HEK293 (cell line): ENCODE results near the gene MTPN.

ENCODE experiments used
- CTCF ChIA-PET: fragments of 350-600 bp; formaldehyde crosslinking; extraction: SDS; loops from one replicate; lab custom pipeline; 2021; ENCODE audit warnings: antibody characterized with exemption; lab: Yijun Ruan, JAX
- POLR2A ChIA-PET: fragments of 300-600 bp; formaldehyde crosslinking; extraction: SDS; loops from one replicate; lab custom pipeline; 2020; ENCODE audit warnings: antibody characterized with exemption, inconsistent platforms; lab: Yijun Ruan, JAX
- H3K27ac ChIP-seq: fragments of 200-500 bp; sonication (Bioruptor generic); 2 replicates; pipeline ENCODE4 v1.5.1; 2014; ENCODE audit warnings: low read depth, low read length, control low read depth, inconsistent platforms; ENCODE audit errors: extremely low read depth
- H3K36me3 ChIP-seq, 2 experiments: fragments of 200-500 bp in 1 of 2; sonication (Bioruptor generic) in 1 of 2; 1 replicate in 1 of 2; 2 replicates in 1 of 2; pipeline ENCODE4 v1.5.1; 2014 to 2017; ENCODE audit warnings: inconsistent platforms in 2 of 2, low read length in 2 of 2; ENCODE audit not compliant: control insufficient read depth in 2 of 2, insufficient read depth in 1 of 2
- H3K4me1 ChIP-seq: fragments of 200-500 bp; sonication (Bioruptor generic); 2 replicates; pipeline ENCODE4 v1.5.1; 2014; ENCODE audit warnings: mild to moderate bottlenecking, low read length, inconsistent platforms; ENCODE audit not compliant: control insufficient read depth, insufficient read depth
- H3K4me3 ChIP-seq: 2 replicates; pipeline ENCODE4 v1.5.1; 2011; ENCODE audit warnings: low read depth, mild to moderate bottlenecking, control low read depth, low read length, moderate library complexity
- H3K9me3 ChIP-seq: fragments of 200-500 bp; sonication (Bioruptor generic); 2 replicates; pipeline ENCODE4 v1.5.1; 2014; ENCODE audit warnings: low read depth, low read length, inconsistent platforms; ENCODE audit not compliant: control insufficient read depth, insufficient read depth
- BCL11A ChIP-seq: fragments of 450-650 bp; formaldehyde crosslinking; IDR thresholded peaks from 2 replicates; pipeline ENCODE4 v1.5.1; 2016; ENCODE audit warnings: low read depth, missing biosample characterization, missing genetic modification characterization
- BCL6B ChIP-seq: fragments of 450-650 bp; formaldehyde crosslinking; IDR thresholded peaks from 2 replicates; pipeline ENCODE4 v1.5.1; 2017; ENCODE audit warnings: missing biosample characterization, missing genetic modification characterization
- FEZF1 ChIP-seq: fragments of 450-650 bp; formaldehyde crosslinking; IDR thresholded peaks from 2 replicates; pipeline ENCODE4 v1.5.1; 2016; ENCODE audit warnings: missing biosample characterization, missing genetic modification characterization
- GLI2 ChIP-seq: fragments of 450-650 bp; formaldehyde crosslinking; IDR thresholded peaks from 2 replicates; pipeline ENCODE4; 2017; ENCODE audit warnings: missing biosample characterization, missing genetic modification characterization, low read depth, borderline replicate concordance
- KLF9 ChIP-seq: fragments of 450-650 bp; formaldehyde crosslinking; IDR thresholded peaks from 2 replicates; pipeline ENCODE4 v1.5.1; 2016; ENCODE audit warnings: missing biosample characterization, missing genetic modification characterization, low read depth
- ZBTB26 ChIP-seq: fragments of 450-650 bp; formaldehyde crosslinking; optimal IDR thresholded peaks from 2 replicates; pipeline ENCODE3; 2016; ENCODE audit warnings: missing biosample characterization, mild to moderate bottlenecking, missing genetic modification characterization
- ZEB2 ChIP-seq: fragments of 450-650 bp; formaldehyde crosslinking; IDR thresholded peaks from 2 replicates; pipeline ENCODE4 v1.5.1; 2016; ENCODE audit warnings: missing biosample characterization, missing genetic modification characterization
- ZFHX2 ChIP-seq: fragments of 450-650 bp; formaldehyde crosslinking; conservative IDR thresholded peaks from 2 replicates; pipeline ENCODE4 v1.5.1; 2016; ENCODE audit warnings: missing biosample characterization, missing genetic modification characterization
- ZFP37 ChIP-seq: fragments of 450-650 bp; formaldehyde crosslinking; IDR thresholded peaks from 2 replicates; pipeline ENCODE4 v1.5.1; 2016; ENCODE audit warnings: missing biosample characterization, missing genetic modification characterization
- ZFP69B ChIP-seq: fragments of 450-650 bp; formaldehyde crosslinking; IDR thresholded peaks from 2 replicates; pipeline ENCODE4 v1.5.1; 2016; ENCODE audit warnings: missing biosample characterization, missing genetic modification characterization
- ZNF184 ChIP-seq: fragments of 450-650 bp; IDR thresholded peaks from 2 replicates; pipeline ENCODE4 v1.5.1; 2018; ENCODE audit warnings: missing biosample characterization, mild to moderate bottlenecking, missing genetic modification characterization
- ZNF311 ChIP-seq: fragments of 450-650 bp; formaldehyde crosslinking; IDR thresholded peaks from 2 replicates; pipeline ENCODE4 v1.5.1; 2017; ENCODE audit warnings: missing biosample characterization, missing genetic modification characterization, borderline replicate concordance
- ZNF366 ChIP-seq: fragments of 450-650 bp; formaldehyde crosslinking; conservative IDR thresholded peaks from 2 replicates; pipeline ENCODE4 v1.5.1; 2016; ENCODE audit warnings: missing biosample characterization, missing genetic modification characterization
- ZNF37A ChIP-seq: fragments of 450-650 bp; IDR thresholded peaks from 2 replicates; pipeline ENCODE4 v1.5.1; 2018; ENCODE audit warnings: missing biosample characterization, missing genetic modification characterization
- ZNF473 ChIP-seq: fragments of 450-650 bp; formaldehyde crosslinking; IDR thresholded peaks from 2 replicates; pipeline ENCODE4 v1.5.1; 2017; ENCODE audit warnings: missing biosample characterization, missing genetic modification characterization
- ZNF544 ChIP-seq: fragments of 450-650 bp; formaldehyde crosslinking; IDR thresholded peaks from 2 replicates; pipeline ENCODE4 v1.5.0; 2017; ENCODE audit warnings: missing biosample characterization, missing genetic modification characterization
- ZNF626 ChIP-seq: fragments of 450-650 bp; sonication (Bioruptor Pico); formaldehyde crosslinking; IDR thresholded peaks from 2 replicates; pipeline ENCODE4 v1.5.1; 2018; ENCODE audit warnings: missing biosample characterization, missing genetic modification characterization, inconsistent platforms
- ZNF785 ChIP-seq: fragments of 450-650 bp; formaldehyde crosslinking; IDR thresholded peaks from 2 replicates; pipeline ENCODE4 v1.5.1; 2016; ENCODE audit warnings: missing biosample characterization, missing genetic modification characterization
- TF ChIP-seq, protein P1 (sequence below): fragments of 450-650 bp; formaldehyde crosslinking; IDR thresholded peaks from 2 replicates; pipeline ENCODE4 v1.5.1; 2016; ENCODE audit warnings: missing biosample characterization, missing genetic modification characterization, borderline replicate concordance
- TF ChIP-seq, protein P2 (sequence below): fragments of 450-650 bp; formaldehyde crosslinking; IDR thresholded peaks from 2 replicates; pipeline ENCODE4; 2016; ENCODE audit warnings: missing biosample characterization, missing genetic modification characterization

MTPN gene

DNA sequence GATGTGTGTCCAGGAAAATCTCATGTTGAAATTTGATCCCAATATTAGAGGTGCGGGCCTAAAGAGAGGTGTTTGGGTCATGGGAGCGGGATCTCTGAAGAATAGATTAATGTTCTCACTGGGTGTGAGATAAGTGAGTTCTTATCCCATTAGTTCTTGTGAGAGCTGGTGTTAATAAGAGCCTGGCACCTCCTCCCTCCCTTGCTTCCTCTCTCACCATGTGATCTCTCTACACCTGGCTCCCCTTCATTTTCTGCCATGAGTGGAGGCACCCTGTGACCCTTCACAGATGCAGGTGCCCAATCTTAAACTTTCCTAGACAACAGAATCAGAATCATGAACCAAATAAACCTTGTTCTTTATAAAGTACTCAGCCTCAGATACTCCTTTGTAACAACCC, 19.5 kb downstream of the MTPN start (continued):
- TF ChIP-seq, protein P1, sequence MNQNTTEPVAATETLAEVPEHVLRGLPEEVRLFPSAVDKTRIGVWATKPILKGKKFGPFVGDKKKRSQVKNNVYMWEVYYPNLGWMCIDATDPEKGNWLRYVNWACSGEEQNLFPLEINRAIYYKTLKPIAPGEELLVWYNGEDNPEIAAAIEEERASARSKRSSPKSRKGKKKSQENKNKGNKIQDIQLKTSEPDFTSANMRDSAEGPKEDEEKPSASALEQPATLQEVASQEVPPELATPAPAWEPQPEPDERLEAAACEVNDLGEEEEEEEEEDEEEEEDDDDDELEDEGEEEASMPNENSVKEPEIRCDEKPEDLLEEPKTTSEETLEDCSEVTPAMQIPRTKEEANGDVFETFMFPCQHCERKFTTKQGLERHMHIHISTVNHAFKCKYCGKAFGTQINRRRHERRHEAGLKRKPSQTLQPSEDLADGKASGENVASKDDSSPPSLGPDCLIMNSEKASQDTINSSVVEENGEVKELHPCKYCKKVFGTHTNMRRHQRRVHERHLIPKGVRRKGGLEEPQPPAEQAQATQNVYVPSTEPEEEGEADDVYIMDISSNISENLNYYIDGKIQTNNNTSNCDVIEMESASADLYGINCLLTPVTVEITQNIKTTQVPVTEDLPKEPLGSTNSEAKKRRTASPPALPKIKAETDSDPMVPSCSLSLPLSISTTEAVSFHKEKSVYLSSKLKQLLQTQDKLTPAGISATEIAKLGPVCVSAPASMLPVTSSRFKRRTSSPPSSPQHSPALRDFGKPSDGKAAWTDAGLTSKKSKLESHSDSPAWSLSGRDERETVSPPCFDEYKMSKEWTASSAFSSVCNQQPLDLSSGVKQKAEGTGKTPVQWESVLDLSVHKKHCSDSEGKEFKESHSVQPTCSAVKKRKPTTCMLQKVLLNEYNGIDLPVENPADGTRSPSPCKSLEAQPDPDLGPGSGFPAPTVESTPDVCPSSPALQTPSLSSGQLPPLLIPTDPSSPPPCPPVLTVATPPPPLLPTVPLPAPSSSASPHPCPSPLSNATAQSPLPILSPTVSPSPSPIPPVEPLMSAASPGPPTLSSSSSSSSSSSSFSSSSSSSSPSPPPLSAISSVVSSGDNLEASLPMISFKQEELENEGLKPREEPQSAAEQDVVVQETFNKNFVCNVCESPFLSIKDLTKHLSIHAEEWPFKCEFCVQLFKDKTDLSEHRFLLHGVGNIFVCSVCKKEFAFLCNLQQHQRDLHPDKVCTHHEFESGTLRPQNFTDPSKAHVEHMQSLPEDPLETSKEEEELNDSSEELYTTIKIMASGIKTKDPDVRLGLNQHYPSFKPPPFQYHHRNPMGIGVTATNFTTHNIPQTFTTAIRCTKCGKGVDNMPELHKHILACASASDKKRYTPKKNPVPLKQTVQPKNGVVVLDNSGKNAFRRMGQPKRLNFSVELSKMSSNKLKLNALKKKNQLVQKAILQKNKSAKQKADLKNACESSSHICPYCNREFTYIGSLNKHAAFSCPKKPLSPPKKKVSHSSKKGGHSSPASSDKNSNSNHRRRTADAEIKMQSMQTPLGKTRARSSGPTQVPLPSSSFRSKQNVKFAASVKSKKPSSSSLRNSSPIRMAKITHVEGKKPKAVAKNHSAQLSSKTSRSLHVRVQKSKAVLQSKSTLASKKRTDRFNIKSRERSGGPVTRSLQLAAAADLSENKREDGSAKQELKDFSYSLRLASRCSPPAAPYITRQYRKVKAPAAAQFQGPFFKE (tag by site-specific recombination), result no peak
- TF ChIP-seq ZNF544 (tag by site-specific recombination) (no peak), ZFP69B (tag by site-specific recombination) (no peak), BCL11A (tag by site-specific recombination) (no peak), ZNF184 (no peak), ZNF366 (tag by site-specific recombination) (no peak), ZFHX2 (tag by site-specific recombination) (no peak)
- TF ChIP-seq, protein P2, sequence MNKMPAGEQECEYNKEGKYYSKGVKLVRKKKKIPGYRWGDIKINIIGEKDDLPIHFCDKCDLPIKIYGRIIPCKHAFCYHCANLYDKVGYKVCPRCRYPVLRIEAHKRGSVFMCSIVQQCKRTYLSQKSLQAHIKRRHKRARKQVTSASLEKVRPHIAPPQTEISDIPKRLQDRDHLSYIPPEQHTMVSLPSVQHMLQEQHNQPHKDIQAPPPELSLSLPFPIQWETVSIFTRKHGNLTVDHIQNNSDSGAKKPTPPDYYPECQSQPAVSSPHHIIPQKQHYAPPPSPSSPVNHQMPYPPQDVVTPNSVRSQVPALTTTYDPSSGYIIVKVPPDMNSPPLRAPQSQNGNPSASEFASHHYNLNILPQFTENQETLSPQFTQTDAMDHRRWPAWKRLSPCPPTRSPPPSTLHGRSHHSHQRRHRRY (tag by site-specific recombination), result no peak

GRCh38 chr7:135956393-135956792, 20.8 kb downstream of the MTPN start:
- TF ChIP-seq ZNF184, result no peak
- no peak for TF ChIP-seq FEZF1 (tag by site-specific recombination)
- TF ChIP-seq ZNF37A (tag by site-specific recombination), result no peak
- TF ChIP-seq ZNF311 (tag by site-specific recombination), result no peak
- TF ChIP-seq BCL6B (tag by site-specific recombination), result no peak
- no peak for TF ChIP-seq ZFP37 (tag by site-specific recombination)
- no peak for TF ChIP-seq ZEB2 (tag by site-specific recombination)
- TF ChIP-seq ZNF473, result no peak
- TF ChIP-seq KLF9 (tag by site-specific recombination), result no peak
- TF ChIP-seq GLI2 (tag by site-specific recombination), result no peak
- POLR2A ChIA-PET, result no interaction called here
- Histone ChIP-seq H3K36me3 (peaks cover 0 to 1% of the 10 kb centered on the region in 2 experiments; a peak in 1 of 3 replicates), H3K9me3 (no peaks in the 10 kb centered on the region), H3K27ac (no peak overlapping the region), H3K4me3 (no peak overlapping the region), H3K4me1 (no peaks in the 10 kb centered on the region)
- CTCF ChIA-PET, result no interaction called here

DNA sequence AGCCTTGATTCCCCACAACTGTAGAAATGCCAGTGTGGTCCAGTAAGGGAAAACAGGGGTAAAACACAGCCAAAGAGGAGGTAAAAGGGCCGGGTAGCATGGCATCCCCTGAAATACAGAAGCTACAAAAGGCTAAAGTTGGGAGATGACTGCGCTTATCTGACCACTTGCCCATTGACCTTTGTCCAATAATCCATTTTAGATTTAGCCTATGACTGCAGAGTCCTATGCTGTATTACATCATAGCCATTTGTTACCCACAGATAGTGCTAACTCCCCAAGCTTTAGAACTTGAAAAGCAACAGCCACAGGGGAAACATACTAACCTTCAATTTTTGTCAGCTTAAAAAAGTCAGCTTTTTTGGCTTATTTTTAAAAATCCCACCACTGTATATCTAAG, 26.2 kb downstream of the MTPN start:
- H3K9me3 ChIP-seq, result no peaks in the 10 kb centered on the region
- ChIA-PET POLR2A (no interaction called here), CTCF (no interaction called here)
- TF ChIP-seq ZNF785, result no peak
- TF ChIP-seq ZNF626 (tag by site-specific recombination), result no peak
- TF ChIP-seq ZBTB26 (tag by site-specific recombination), result no peak
- no peak overlapping the region for H3K4me3 ChIP-seq
- H3K27ac ChIP-seq, result no peak overlapping the region
- H3K4me1 ChIP-seq, result no peaks in the 10 kb centered on the region
- peaks cover 0 to 38% of the 10 kb centered on the region in 2 experiments; a peak in 1 of 3 replicates for H3K36me3 ChIP-seq
